Activated CD4-positive, alpha-beta memory T cell treated with anti-CD3 and anti-CD28 coated beads for 36 hours (primary cell): Measurements from ENCODE around the gene FXYD5. TPM values are rescaled to one million over a fixed set of nuclear protein-coding genes. Genes with fewer than 3 reads are reported as not detected.

Experiments
- CTCF ChIA-PET: fragments of 350-600 bp; sonication (Branson Sonifier 250); formaldehyde crosslinking; loops from one replicate; lab custom pipeline; 2021; ENCODE audit warnings: antibody characterized with exemption, inconsistent platforms; lab: Charles Lee
- POLR2A ChIA-PET: fragments of 350-600 bp; sonication (Branson Sonifier 250); formaldehyde crosslinking; loops from one replicate; lab custom pipeline; 2021; ENCODE audit warnings: antibody characterized with exemption; lab: Charles Lee
- DNase-seq: peaks from one replicate; pipeline ENCODE4 v3.0.0-alpha.2; 2020
- H3K27ac Mint-ChIP-seq: one replicate; pipeline ENCODE4 v1.8.0; 2021; ENCODE audit warnings: mixed read lengths
- H3K27me3 Mint-ChIP-seq: one replicate; pipeline ENCODE4 v1.8.0; 2021; ENCODE audit warnings: mixed read lengths
- H3K36me3 Mint-ChIP-seq: one replicate; pipeline ENCODE4 v1.8.0; 2021; ENCODE audit warnings: mixed read lengths
- H3K4me1 Mint-ChIP-seq: one replicate; pipeline ENCODE4 v1.8.0; 2021; ENCODE audit warnings: low read depth, mixed read lengths
- H3K4me3 Mint-ChIP-seq: one replicate; pipeline ENCODE4 v1.8.0; 2021; ENCODE audit warnings: mild to moderate bottlenecking, mixed read lengths
- H3K9me3 Mint-ChIP-seq: one replicate; pipeline ENCODE4 v1.8.0; 2021; ENCODE audit warnings: mixed read lengths
- intact Hi-C: fragments of 100-400 bp; cut with micrococcal nuclease; formaldehyde crosslinking; loops from one replicate; pipeline ENCODE4 v1.15.1; 2023
- total RNA-seq, 2 experiments: library from RNA; stranded (reverse); gene quantifications; one replicate each; pipeline ENCODE4 v1.2.3, GENCODE V29; 2021

FXYD5 gene
- total RNA-seq, 2 experiments from 2014 or later, result 334 to 360 TPM

DNA sequence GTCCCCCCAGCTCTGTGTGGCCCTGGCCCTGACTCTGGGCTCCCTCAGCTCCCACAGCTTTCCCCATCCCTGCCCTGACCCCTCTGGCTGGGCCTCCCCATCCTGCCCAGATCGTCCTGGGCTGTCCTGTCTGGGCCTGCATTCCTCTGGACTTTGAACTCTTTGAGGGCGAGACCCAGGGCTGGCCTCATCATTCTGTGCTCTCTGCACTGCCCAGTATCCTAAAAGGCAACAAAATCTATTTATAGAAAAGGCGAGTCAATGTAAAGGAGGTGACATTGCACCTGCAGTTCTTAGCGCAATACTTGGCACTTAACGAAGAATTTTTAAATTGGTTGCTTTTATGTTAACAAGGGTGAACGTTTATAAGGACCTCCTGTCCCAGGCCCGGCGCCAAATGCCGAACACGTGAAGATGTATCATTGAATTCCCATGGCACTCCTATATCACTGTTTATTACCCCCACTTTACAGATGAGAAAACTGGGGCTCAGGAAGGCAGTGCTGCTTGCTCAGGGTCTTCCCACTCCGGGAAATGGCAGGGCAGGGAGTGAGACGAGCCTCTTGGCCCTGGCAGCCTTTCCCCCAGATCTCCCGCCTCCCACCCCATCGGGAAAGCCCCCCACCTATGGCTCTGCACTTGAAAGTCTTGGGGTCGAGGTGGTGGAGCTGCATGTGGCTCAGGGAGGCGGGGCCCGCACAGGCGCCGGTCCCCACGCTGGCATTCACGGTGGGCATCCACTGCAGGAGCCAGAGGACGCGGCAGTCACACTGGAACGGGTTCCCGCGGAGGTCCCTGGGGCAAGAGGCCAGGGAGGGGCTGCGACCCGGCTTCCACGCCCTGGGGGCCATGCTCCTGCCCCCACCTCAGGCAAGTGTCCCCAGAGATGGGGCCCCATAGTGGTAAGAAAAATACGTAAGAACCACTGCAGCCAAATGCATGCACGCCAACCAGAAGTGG lies 23.5 kb upstream of the FXYD5 start:
- Mint-ChIP-seq H3K27ac (no peak overlapping the region), H3K4me3 (no peak overlapping the region), H3K36me3 (no peaks in the 10 kb centered on the region), H3K9me3 (no peaks in the 10 kb centered on the region), H3K27me3 (no peaks in the 10 kb centered on the region), H3K4me1 (peaks cover 3% of the 10 kb centered on the region)
- CTCF ChIA-PET, result interaction anchor here (0.8 kb wide), 1 partner anchor 10 kb away, joined by 3 read pairs; no protein-coding TSS in a partner anchor
- intact Hi-C loops, result no loop called here
- POLR2A ChIA-PET, result no interaction called here
- no peak for DNase-seq

DNA sequence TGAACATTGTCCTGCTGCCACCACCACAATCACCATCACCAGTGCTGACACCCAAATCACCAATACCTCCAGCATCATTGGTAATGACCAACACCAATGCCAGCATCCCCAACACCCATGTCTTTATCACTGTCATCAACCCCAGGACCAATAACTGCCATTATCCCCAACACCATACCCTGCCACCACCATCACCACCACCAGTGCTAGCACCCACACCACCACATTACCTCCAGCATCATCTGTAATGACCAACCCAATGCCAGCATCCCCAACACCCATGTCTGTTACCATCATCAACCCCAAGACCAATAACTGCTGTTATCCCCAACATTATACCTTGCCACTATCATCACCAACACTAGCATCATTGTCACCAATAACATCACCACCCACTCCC lies 22.3 kb upstream of the FXYD5 start:
- no peaks in the 10 kb centered on the region for H3K36me3 Mint-ChIP-seq
- no peak for DNase-seq
- intact Hi-C loops, result no loop called here
- H3K4me1 Mint-ChIP-seq, result peaks cover 3% of the 10 kb centered on the region
- no peak overlapping the region for H3K4me3 Mint-ChIP-seq
- POLR2A ChIA-PET, result no interaction called here
- H3K27ac Mint-ChIP-seq, result no peak overlapping the region
- CTCF ChIA-PET, result no interaction called here
- H3K27me3 Mint-ChIP-seq, result no peaks in the 10 kb centered on the region
- no peaks in the 10 kb centered on the region for H3K9me3 Mint-ChIP-seq

DNA sequence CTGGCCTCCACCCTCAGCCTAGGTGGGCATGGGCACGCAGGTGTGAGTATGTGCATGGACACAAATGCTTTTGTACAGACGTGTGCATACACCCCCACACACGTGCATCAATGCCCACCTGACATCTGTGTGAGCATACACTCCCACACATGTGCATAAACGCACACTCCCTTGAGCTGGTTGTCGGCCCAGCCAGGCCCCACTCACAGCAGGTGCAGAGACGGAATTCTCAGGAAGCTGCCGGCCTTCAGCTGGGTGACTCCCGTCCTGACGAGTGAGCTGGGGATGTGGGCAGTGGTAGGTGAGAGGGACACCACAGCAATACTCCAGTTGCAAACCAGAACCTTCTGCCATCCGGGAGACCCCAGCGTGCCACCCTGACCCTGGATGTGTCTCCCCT lies 20.7 kb upstream of the FXYD5 start:
- intact Hi-C loops, result no loop called here
- no peak overlapping the region for H3K4me3 Mint-ChIP-seq
- DNase-seq, result no peak
- H3K36me3 Mint-ChIP-seq, result no peaks in the 10 kb centered on the region
- POLR2A ChIA-PET, result no interaction called here
- H3K27me3 Mint-ChIP-seq, result no peaks in the 10 kb centered on the region
- CTCF ChIA-PET, result interaction anchor here (3.2 to 5.5 kb wide), 3 partner anchors 8 to 66 kb away, joined by 16 to 59 read pairs (median 29); no protein-coding TSS in a partner anchor
- H3K4me1 Mint-ChIP-seq, result peaks cover 3% of the 10 kb centered on the region
- H3K27ac Mint-ChIP-seq, result no peak overlapping the region
- no peaks in the 10 kb centered on the region for H3K9me3 Mint-ChIP-seq

DNA sequence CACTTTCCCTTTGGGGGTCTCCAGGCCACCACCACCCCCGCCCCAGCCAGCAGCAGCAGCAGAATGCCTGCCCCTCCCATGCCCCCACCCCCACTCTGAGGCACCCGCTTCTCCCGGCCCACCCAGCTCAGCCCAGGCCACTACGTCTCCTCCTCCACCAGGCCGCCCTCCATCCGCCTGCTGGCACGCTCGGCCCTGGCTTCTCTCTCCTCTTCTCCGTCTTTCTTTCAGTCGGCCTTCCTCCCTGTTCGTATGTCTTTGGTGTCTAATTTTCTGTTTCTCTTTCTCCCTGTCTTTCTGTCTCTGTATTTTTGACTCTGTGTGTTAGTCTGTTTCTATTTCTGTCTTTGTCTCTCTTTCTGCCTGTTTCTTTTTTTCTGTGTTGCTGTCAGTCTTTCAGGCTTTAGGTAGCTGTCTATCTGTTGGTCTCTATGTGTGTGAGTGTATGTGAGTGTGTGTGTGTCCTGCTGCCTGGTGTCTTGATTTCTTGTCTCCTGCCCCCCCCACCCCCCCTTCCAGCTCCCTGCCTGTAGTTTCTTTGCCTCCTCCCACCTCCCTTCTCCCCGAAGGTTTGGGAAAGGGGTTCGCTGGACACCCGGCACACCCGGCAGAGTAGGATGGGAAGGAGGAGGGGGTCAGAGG lies 19.8 kb upstream of the FXYD5 start, which contains the start of gene LGI4:
LGI4 (minus strand) TSS at position 459 of the 642 bp plus-strand sequence; CDS start at position 80, 379 bp downstream.
- Mint-ChIP-seq H3K27me3 (no peaks in the 10 kb centered on the region), H3K9me3 (no peaks in the 10 kb centered on the region), H3K27ac (no peak within 1 kb of the TSS), H3K36me3 (no peaks in the 10 kb centered on the region), H3K4me3 (no peak within 1 kb of the TSS), H3K4me1 (peaks cover 3% of the 10 kb centered on the region)
- intact Hi-C loops, result loop anchor here (1.0 kb wide), 2 partner anchors 20 to 67 kb away; no protein-coding TSS in a partner anchor
- DNase-seq, result no peak
- ChIA-PET POLR2A (no interaction called here), CTCF (interaction anchor here (0.9 to 5.5 kb wide), 12 partner anchors 9 to 117 kb away, joined by 3 to 59 read pairs (median 6); partner anchors contain the start of gene FXYD5)

DNA sequence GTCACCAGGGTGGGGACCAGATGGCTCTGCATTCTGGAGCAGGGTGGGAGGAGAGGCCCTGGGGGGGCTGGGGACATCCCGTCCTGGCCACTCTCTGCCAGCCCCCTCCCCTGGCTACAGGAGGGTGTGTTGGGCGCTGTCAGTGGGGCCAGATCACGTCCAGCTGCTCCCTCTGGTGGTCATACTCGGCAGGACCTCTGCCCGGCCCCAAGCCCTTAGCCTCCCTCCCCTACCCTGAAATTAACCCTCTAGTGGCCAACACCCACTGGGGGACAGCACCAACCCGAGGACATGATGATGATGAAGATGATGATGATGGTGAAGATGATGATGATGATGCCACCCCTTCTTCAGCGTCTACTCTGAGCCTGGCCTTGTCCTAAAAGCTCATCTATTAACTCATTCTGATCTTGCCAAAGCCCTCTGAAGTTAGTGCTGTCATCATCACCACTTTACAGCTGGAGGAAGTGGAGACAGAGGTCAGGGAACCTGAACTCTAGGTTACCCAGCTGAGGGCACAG lies 19.1 kb upstream of the FXYD5 start:
- intact Hi-C loops, result loop anchor here (1.0 kb wide), 2 partner anchors 21 to 68 kb away; no protein-coding TSS in a partner anchor
- Mint-ChIP-seq H3K4me3 (no peak overlapping the region), H3K36me3 (no peaks in the 10 kb centered on the region), H3K4me1 (peaks cover 3% of the 10 kb centered on the region), H3K27ac (no peak overlapping the region), H3K27me3 (no peaks in the 10 kb centered on the region), H3K9me3 (no peaks in the 10 kb centered on the region)
- peak; percentile 82 for DNase-seq
- ChIA-PET CTCF (interaction anchor here (0.6 to 5.5 kb wide), 18 partner anchors 10 to 123 kb away, joined by 3 to 59 read pairs (median 4); partner anchors contain the start of gene FXYD5), POLR2A (no interaction called here)

DNA sequence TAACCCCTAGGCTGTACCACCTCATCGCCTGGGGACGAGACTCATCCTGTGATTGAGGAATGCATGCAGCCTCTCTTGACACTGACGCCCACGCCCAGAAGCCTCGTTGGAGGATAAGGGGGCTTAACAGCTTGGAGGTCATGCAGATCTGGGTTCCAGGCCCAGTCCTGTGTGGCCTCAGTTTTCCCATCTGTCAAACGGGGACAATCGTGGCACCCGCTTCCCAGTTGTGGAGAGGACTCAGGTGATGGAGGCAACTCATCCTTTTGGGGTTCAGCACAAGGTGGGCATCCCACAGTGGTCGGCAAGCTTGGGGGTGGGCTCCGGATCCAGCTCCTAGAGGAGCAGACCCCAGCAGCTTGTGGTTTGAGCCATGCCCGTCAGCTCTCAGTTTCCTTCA lies 18.3 kb upstream of the FXYD5 start:
- H3K36me3 Mint-ChIP-seq, result no peaks in the 10 kb centered on the region
- intact Hi-C loops, result no loop called here

DNA sequence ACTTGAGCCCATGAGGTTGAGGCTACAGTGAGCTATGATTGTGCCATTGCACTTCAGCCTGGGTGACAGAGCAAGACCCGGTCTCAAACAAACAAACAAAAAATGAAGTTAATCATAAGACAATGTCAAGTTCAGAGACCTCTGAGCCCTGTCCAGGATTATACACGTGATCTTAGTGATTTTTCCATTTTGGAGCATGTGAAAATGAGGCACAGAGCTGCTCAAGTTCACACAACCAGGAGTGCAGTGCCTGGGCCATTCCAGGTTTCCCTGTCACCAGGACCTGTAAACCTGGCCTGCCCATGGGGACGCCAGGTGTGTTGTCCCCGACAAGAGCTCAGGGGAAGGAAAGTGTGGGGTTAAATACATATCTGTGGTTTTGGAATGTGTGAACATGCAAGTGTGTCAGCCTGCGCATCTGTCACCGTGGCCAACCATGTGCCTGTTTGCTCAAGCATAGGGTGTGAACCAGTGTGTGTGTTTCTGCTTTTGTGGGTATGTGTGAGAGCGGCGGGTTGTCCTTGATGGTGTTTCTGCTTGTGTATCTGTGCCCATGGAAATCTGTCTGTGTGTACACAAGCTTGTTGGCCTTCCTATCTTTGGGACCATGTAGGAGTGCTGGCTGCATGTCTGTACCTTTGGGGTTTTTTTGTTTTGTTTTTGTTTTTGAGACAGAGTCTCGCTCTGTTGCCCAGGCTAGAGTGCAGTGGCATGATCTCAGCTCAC lies 17.4 kb upstream of the FXYD5 start:
- no peaks in the 10 kb centered on the region for H3K36me3 Mint-ChIP-seq
- no peak overlapping the region for H3K4me3 Mint-ChIP-seq
- H3K4me1 Mint-ChIP-seq, result peaks cover 16% of the 10 kb centered on the region
- no peaks in the 10 kb centered on the region for H3K27me3 Mint-ChIP-seq
- CTCF ChIA-PET, result interaction anchor here (0.5 to 5.5 kb wide), 8 partner anchors 11 to 209 kb away, joined by 3 to 59 read pairs (median 16); no protein-coding TSS in a partner anchor
- no peak for DNase-seq
- POLR2A ChIA-PET, result no interaction called here
- intact Hi-C loops, result no loop called here
- H3K9me3 Mint-ChIP-seq, result no peaks in the 10 kb centered on the region
- H3K27ac Mint-ChIP-seq, result no peak overlapping the region

More for the DNA sequence above, 18.3 kb upstream of the FXYD5 start:
- ChIA-PET POLR2A (no interaction called here), CTCF (interaction anchor here (0.6 to 5.5 kb wide), 16 partner anchors 10 to 92 kb away, joined by 3 to 59 read pairs (median 5); partner anchors contain the start of gene FXYD5)
- Mint-ChIP-seq H3K9me3 (no peaks in the 10 kb centered on the region), H3K4me1 (peaks cover 8% of the 10 kb centered on the region), H3K4me3 (no peak overlapping the region), H3K27ac (no peak overlapping the region), H3K27me3 (no peaks in the 10 kb centered on the region)
- DNase-seq, result no peak

DNA sequence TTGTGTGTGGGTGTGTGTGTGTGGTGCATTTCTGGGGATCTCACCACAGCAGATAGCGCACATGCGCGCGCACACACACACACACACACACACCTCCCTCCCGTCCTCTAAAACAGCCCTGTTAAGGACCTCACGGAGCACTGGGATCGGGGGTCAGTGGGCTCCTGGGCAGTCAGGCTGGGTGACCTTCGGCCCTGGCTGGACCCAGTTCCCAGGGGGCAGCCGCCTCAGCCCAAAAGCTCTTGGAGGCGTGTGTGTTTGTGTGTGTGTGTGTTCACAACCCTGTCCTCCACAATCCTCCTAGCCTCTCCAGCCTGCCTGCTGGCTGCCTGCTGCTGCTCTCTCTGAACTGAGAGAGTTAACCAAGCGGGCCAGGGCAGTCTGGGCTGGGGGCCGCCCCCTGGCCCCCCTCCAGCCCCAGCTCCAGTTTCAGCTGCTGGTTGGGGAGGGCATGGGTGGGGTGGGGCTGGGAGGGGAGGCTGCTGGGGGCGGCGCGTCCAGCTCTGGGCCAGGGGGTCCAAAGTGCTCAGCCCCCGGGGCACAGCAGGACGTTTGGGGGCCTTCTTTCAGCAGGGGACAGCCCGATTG lies 16.1 kb upstream of the FXYD5 start, which contains the start of gene FXYD1:
FXYD1 (plus strand) TSS at position 520 of the 588 bp plus-strand sequence. CDS start 1,256 bp downstream, outside the sequence.
- no peaks in the 10 kb centered on the region for H3K9me3 Mint-ChIP-seq
- ChIA-PET POLR2A (no interaction called here), CTCF (interaction anchor here (2.8 to 5.5 kb wide), 2 partner anchors 71 to 94 kb away, joined by 16 to 59 read pairs; no protein-coding TSS in a partner anchor)
- no peak within 1 kb of the TSS for H3K27ac Mint-ChIP-seq
- H3K4me1 Mint-ChIP-seq, result peaks cover 19% of the 10 kb centered on the region
- no peaks in the 10 kb centered on the region for H3K27me3 Mint-ChIP-seq
- no peaks in the 10 kb centered on the region for H3K36me3 Mint-ChIP-seq
- intact Hi-C loops, result no loop called here
- no peak for DNase-seq
- H3K4me3 Mint-ChIP-seq, result no peak within 1 kb of the TSS

DNA sequence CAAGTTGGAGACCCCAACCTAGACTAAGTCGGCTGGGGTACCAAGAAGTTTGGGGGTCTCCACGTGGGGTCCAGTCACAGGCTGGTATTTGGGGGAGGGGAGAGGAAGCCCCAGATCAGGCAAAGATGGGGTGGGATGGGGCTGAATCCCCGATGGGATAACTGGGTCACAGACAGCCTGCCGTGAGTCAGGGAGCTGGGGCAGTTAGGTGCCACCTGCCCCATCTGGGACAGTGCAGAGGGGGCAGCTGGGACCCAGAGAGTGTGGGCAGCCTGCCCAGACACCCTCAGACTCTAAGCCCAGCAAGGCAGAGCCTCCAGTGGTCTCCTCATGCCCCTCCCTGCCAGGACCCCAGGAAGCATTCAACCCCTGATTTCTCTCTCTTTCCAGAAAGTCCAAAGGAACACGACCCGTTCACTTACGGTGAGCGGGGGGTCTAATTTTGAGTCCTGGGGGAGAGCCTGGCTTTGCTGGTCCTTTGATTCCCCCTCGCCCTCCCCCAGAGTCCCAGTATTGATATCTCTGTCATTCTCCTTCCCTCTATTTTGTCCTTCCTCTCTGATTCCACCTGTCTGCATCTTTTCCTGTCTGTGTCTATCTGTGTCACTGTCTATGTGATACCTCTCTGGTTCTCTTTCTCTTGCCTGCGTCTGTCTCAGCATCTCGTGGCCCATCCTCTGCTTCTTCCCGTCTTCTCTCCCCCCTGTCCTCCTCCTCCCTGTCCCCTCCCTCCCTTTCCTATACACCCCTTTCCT lies 14.2 kb upstream of the FXYD5 start:
- DNase-seq, result no peak
- Mint-ChIP-seq H3K4me3 (no peak overlapping the region), H3K27me3 (no peaks in the 10 kb centered on the region), H3K4me1 (peaks cover 33% of the 10 kb centered on the region), H3K9me3 (no peaks in the 10 kb centered on the region), H3K27ac (no peak overlapping the region), H3K36me3 (no peaks in the 10 kb centered on the region)
- intact Hi-C loops, result loop anchor here (5.0 kb wide), 2 partner anchors 98 to 127 kb away; partner anchors contain the start of genes HPN and USF2
- ChIA-PET CTCF (interaction anchor here (0.6 to 6.3 kb wide), 13 partner anchors 13 to 207 kb away, joined by 3 to 81 read pairs (median 6); partner anchors contain the start of gene FXYD5), POLR2A (interaction anchor here (1.1 to 2.5 kb wide), 2 partner anchors 14 to 74 kb away, joined by 4 to 20 read pairs; partner anchors contain the start of gene FXYD5)
